Measurements from ENCODE around the gene ZNF860. TPM values are rescaled to one million over a fixed set of nuclear protein-coding genes. Genes with fewer than 3 reads are reported as not detected.

Gene ZNF860
- total RNA-seq, 1 experiment from 2014 or later, result 8.9 TPM

DNA sequence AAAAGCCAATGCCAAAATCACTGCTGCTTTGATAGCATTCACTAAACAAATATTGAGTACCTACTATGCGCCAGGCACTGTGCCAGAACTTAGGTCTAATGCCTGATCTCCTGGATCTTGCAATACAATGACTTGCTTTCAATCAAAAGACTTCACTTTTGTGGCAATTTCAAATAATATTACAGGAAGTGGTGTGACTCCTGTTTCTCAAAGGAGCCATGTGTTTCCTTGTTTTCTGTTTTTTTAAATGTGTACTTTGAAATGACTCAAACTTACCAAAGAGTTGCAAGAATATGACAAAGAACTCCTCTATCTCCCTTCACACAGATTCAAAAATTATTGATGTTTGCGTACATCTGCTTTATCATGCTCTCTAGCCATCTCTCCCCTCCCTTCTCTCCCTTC, 18.7 kb upstream of the ZNF860 start:
- intact Hi-C loops (cut with micrococcal nuclease; ENCODE audit: unreplicated experiment), result no loop called here
- Histone ChIP-seq H3K27ac (ENCODE audit: low read length) (peak overlapping the region; percentile 80), H3K36me3 (ENCODE audit: control insufficient read depth, insufficient read depth, low read length) (no peaks in the 10 kb centered on the region), H3K4me3 (ENCODE audit: low read depth in 2 of 2, low read length in 2 of 2) (no peak overlapping the region), H3K27me3 (ENCODE audit: control insufficient read depth, insufficient read depth, low read length) (no peaks in the 10 kb centered on the region), H3K4me1 (ENCODE audit: control insufficient read depth, insufficient read depth, low read length) (peaks cover 63% of the 10 kb centered on the region), H3K9me3 (ENCODE audit: control insufficient read depth, insufficient read depth, low read depth, low read length) (no peaks in the 10 kb centered on the region)
- CTCF ChIA-PET, result no interaction called here
- POLR2A ChIA-PET, result no interaction called here
- no peak for ATAC-seq
- DNase-seq (ENCODE audit: low read depth, low spot score), result no peak
- in situ Hi-C loops (cut with HindIII; ENCODE audit: low pct_unique_long_range_greater_than_20kb, low sequenced_read_pairs), result no loop called here
- TF ChIP-seq, protein P1, sequence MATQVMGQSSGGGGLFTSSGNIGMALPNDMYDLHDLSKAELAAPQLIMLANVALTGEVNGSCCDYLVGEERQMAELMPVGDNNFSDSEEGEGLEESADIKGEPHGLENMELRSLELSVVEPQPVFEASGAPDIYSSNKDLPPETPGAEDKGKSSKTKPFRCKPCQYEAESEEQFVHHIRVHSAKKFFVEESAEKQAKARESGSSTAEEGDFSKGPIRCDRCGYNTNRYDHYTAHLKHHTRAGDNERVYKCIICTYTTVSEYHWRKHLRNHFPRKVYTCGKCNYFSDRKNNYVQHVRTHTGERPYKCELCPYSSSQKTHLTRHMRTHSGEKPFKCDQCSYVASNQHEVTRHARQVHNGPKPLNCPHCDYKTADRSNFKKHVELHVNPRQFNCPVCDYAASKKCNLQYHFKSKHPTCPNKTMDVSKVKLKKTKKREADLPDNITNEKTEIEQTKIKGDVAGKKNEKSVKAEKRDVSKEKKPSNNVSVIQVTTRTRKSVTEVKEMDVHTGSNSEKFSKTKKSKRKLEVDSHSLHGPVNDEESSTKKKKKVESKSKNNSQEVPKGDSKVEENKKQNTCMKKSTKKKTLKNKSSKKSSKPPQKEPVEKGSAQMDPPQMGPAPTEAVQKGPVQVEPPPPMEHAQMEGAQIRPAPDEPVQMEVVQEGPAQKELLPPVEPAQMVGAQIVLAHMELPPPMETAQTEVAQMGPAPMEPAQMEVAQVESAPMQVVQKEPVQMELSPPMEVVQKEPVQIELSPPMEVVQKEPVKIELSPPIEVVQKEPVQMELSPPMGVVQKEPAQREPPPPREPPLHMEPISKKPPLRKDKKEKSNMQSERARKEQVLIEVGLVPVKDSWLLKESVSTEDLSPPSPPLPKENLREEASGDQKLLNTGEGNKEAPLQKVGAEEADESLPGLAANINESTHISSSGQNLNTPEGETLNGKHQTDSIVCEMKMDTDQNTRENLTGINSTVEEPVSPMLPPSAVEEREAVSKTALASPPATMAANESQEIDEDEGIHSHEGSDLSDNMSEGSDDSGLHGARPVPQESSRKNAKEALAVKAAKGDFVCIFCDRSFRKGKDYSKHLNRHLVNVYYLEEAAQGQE (IDR thresholded peaks at IDR 0.05; ENCODE audit: insufficient read depth in 1 of 2, low read depth in 2 of 2, low read length in 1 of 2), result no peak
- TF ChIP-seq, protein P2, sequence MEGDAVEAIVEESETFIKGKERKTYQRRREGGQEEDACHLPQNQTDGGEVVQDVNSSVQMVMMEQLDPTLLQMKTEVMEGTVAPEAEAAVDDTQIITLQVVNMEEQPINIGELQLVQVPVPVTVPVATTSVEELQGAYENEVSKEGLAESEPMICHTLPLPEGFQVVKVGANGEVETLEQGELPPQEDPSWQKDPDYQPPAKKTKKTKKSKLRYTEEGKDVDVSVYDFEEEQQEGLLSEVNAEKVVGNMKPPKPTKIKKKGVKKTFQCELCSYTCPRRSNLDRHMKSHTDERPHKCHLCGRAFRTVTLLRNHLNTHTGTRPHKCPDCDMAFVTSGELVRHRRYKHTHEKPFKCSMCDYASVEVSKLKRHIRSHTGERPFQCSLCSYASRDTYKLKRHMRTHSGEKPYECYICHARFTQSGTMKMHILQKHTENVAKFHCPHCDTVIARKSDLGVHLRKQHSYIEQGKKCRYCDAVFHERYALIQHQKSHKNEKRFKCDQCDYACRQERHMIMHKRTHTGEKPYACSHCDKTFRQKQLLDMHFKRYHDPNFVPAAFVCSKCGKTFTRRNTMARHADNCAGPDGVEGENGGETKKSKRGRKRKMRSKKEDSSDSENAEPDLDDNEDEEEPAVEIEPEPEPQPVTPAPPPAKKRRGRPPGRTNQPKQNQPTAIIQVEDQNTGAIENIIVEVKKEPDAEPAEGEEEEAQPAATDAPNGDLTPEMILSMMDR (IDR thresholded peaks at IDR 0.05), result no peak
- no peak for TF ChIP-seq POLR2AphosphoS5 (IDR thresholded peaks at IDR 0.05; ENCODE audit: low read depth, low read length)
- no peak for TF ChIP-seq TCF7L2 (IDR thresholded peaks at IDR 0.05; ENCODE audit: low read depth, low read length)
- no peak for TF ChIP-seq SIN3A (IDR thresholded peaks at IDR 0.05; ENCODE audit: borderline replicate concordance, insufficient read depth, low read depth, low read length)
- TSS peak; percentile 42 for BruUV-seq (replicated peaks)

DNA sequence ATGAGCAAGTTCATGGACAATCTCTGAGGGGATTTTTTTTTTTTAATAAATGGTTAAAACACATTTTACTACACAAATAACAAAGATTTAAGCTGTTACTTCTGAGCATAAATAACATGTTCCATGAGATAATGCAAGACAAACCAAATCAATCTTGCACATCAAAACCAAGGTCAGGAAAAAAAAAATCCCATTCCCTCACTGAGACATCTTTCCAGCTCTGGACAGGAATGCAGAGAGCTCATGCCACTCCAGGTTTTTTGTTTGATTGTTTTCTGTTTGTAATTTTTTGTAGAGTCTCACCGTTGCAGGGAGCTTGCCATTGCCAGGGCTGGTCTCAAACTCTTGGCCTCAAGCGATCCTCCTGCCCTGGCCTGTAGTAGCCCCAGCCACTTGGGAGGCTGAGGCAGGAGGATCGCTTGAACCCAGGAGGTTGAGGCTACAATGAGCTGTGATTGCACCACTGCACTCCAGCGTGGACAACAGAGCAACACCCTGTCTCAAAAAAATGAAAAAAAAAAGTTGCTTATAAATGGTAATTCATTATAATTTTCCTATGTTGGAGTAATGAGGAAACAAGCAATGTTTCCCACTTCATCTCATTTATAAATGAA, 14.5 kb upstream of the ZNF860 start:
- H3K4me1 ChIP-seq (ENCODE audit: control insufficient read depth, insufficient read depth, low read length), result peaks cover 50% of the 10 kb centered on the region
- in situ Hi-C loops (cut with HindIII; ENCODE audit: low pct_unique_long_range_greater_than_20kb, low sequenced_read_pairs), result no loop called here

More for the DNA sequence above, 14.5 kb upstream of the ZNF860 start:
- Histone ChIP-seq H3K27ac (ENCODE audit: low read length) (peak overlapping the region; percentile 99), H3K27me3 (ENCODE audit: control insufficient read depth, insufficient read depth, low read length) (no peaks in the 10 kb centered on the region), H3K36me3 (ENCODE audit: control insufficient read depth, insufficient read depth, low read length) (no peaks in the 10 kb centered on the region), H3K4me3 (ENCODE audit: low read depth in 2 of 2, low read length in 2 of 2) (no peak overlapping the region), H3K9me3 (ENCODE audit: control insufficient read depth, insufficient read depth, low read depth, low read length) (no peaks in the 10 kb centered on the region)
- DNase-seq (ENCODE audit: low read depth, low spot score) (no peak), ATAC-seq (no peak)
- TF ChIP-seq, protein P1 (IDR thresholded peaks at IDR 0.05; ENCODE audit: insufficient read depth in 1 of 2, low read depth in 2 of 2, low read length in 1 of 2), result no peak
- TF ChIP-seq, protein P2 (IDR thresholded peaks at IDR 0.05), result no peak
- no peak for TF ChIP-seq TCF7L2 (IDR thresholded peaks at IDR 0.05; ENCODE audit: low read depth, low read length)
- no peak for TF ChIP-seq POLR2AphosphoS5 (IDR thresholded peaks at IDR 0.05; ENCODE audit: low read depth, low read length)
- TF ChIP-seq SIN3A (IDR thresholded peaks at IDR 0.05; ENCODE audit: borderline replicate concordance, insufficient read depth, low read depth, low read length), result no peak
- ChIA-PET CTCF (no interaction called here), POLR2A (interaction anchor here (0.7 kb wide), 1 partner anchor 81 kb away, joined by 5 read pairs; no protein-coding TSS in a partner anchor)
- intact Hi-C loops (cut with micrococcal nuclease; ENCODE audit: unreplicated experiment), result no loop called here
- no TSS peak for BruUV-seq (replicated peaks)

All from Panc1 (cell line).